GM12891 (cell line): Measurements from ENCODE around the gene RASA4B.
"Not testable (repeated sequence)": the region's sequence is repeated elsewhere in the genome, so short reads cannot be mapped to it uniquely, and the experiment has no call there.

ENCODE experiments used
- PAX5 ChIP-seq: IDR thresholded peaks from 2 replicates; pipeline ENCODE4 v1.6.1; 2011; ENCODE audit warnings: low read length, moderate library complexity, mild to moderate bottlenecking; ENCODE audit not compliant: insufficient read depth, severe bottlenecking
- POLR2A ChIP-seq: IDR thresholded peaks from 2 replicates; pipeline ENCODE4 v1.6.1; 2011; ENCODE audit warnings: low read depth, low read length, control low read depth
- POLR2AphosphoS5 ChIP-seq: IDR thresholded peaks from 2 replicates; pipeline ENCODE4 v1.6.1; 2011; ENCODE audit warnings: low read depth, low read length, control low read depth
- SPI1 ChIP-seq: IDR thresholded peaks from 2 replicates; pipeline ENCODE4 v1.6.1; 2011; ENCODE audit warnings: low read depth, low read length, control low read depth
- TAF1 ChIP-seq: IDR thresholded peaks from 2 replicates; pipeline ENCODE4 v1.6.1; 2011; ENCODE audit warnings: low read depth, low read length, control low read depth

GRCh38 chr7:102532127-102532526, 14.6 kb upstream of the RASA4B start:
- not testable (repeated sequence) for TF ChIP-seq POLR2A, POLR2AphosphoS5, TAF1, SPI1, PAX5
